Fibroblast of mammary gland (primary cell): ENCODE data around the gene STX8.

Experiments
- DNase-seq: peaks from one replicate; pipeline ENCODE4 v3.0.0-alpha.2; 2010; ENCODE audit warnings: low read depth
- H3K4me3 ChIP-seq: 2 replicates; pipeline ENCODE4 v1.5.1; 2011; ENCODE audit warnings: low read depth, mild to moderate bottlenecking, low read length, moderate library complexity; ENCODE audit not compliant: control insufficient read depth
- CTCF ChIP-seq: conservative IDR thresholded peaks from 2 replicates; pipeline ENCODE4 v1.5.1; 2011; ENCODE audit warnings: low read depth, low read length, inconsistent platforms; ENCODE audit not compliant: control insufficient read depth, insufficient read depth

Gene STX8

DNA sequence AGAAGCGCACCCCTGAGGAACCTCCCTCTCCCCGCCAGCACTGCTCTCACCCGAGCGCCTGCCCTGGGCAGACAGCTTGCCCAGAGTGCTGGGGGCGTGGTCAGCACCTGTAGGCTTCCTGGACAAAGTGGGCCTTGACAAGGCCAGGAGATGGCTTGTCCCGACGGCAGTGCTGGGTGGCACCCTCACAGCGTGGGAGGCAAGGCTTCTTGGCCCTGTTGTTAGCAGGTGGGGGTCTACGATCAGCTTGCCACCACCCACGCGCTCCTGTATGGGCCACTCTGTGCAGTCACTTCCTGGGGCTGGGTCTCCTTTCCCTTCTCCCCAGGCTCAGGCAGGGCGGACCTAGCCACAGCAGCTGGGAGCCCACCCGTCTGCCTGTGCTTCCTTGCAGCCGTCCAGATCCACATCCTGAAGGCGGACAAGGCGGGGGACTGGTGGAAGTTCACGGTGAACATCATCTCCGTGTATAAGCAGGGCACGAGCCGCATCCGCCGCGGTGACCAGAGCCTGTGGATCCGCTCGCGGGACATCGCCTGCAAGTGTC lies 336.3 kb downstream of the STX8 start:
- no peak for DNase-seq
- TF ChIP-seq CTCF, result no peak
- peak overlapping the region; percentile 14 for H3K4me3 ChIP-seq

- TF ChIP-seq CTCF, result no peak
- no peak overlapping the region for H3K4me3 ChIP-seq
- DNase-seq, result no peak
Observed at GRCh38 chr17:9238340-9239245, 337.0 kb downstream of the STX8 start.

GRCh38 chr17:9237661-9238301 lies 337.8 kb downstream of the STX8 start:
- no peak for DNase-seq
- TF ChIP-seq CTCF, result no peak
- no peak overlapping the region for H3K4me3 ChIP-seq

DNA sequence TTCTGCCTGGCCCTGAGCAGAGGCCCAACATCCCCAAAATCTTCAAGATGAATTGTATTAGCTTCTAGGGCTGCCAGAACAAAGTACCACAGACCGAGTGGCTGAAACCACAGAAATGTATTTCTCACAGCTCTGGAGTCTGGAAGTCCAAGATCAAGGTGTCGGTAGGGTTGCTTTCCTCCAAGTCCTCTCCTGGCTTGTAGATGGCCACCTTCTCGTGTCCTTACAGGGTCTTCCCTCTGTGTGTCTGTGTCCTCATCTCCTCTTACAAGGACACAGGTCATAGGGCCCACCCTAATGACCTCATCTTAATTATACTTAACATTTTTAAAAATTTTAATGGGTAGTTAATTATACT lies 338.6 kb downstream of the STX8 start:
- no peak for TF ChIP-seq CTCF
- H3K4me3 ChIP-seq, result no peak overlapping the region
- no peak for DNase-seq

DNA sequence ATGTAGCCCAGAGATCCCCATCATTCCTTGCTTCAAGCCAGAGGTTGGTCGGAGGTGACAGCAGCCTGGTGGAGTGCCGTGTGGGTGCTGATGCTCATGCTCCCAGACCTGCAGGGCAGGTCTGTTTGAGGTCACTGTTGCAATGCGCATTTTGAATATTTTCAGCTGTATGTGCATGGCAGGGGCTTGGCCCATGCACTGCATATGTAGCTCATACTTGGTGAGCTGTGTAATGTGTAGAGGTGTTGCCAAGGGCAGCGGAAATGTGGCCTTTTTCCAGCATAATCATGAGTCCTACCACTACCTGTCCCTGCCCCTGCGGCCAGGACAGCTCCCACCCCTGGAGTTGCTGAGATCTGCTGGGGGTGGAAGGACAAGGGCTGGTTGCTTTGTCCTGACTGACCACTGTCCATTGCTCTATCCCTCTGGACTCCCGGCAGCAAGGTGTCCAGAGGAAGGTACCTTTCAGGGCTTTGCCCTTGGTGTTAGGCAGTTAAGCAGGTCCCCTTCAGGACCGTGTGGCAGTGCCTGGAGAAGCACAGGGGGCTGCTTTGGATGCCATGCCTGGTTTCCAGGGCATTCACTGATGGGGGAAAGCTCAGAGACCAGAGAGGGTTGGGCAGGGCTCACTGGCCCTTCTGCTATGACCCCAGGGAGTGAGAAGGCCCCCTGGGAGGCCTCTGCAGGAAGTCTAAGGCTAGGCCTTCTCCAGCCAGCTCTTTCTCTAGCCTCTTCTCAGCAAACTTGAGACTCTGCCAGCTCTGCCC lies 339.2 kb downstream of the STX8 start:
- no peak for DNase-seq
- no peak for TF ChIP-seq CTCF
- no peak overlapping the region for H3K4me3 ChIP-seq

GRCh38 chr17:9235346-9235745 lies 340.3 kb downstream of the STX8 start:
- TF ChIP-seq CTCF, result no peak
- no peak overlapping the region for H3K4me3 ChIP-seq
- peak; percentile 26 for DNase-seq
